ENCODE measurements around the gene MALL. TPM values are rescaled to one million over a fixed set of nuclear protein-coding genes. Genes with fewer than 3 reads are reported as not detected.

Gene MALL
- total and polyA plus RNA-seq, 9 of the 15 experiments (the other 6 are each of a cell fraction or from before 2014, with no cell fraction given) = 0.24 TPM; not detected in 8

- H3K27ac ChIP-seq (ENCODE audit: extremely low read depth, low read depth, low read length) = no peak overlapping the region
These were observed 24.8 kb upstream of the MALL start for GRCh38 chr2:110140401-110140800.

More at GRCh38 chr2:110140401-110140800, 24.8 kb upstream of the MALL start:
- in situ Hi-C loops (cut with MboI) (no loop called here), intact Hi-C loops (cut with micrococcal nuclease) (no loop called here)
- Histone ChIP-seq H4K20me1 (replicated peaks; ENCODE audit: control insufficient read depth, insufficient read depth, low read length) (no peaks in the 10 kb centered on the region), H3K9ac (ENCODE audit: insufficient read depth in 1 of 2, low read depth in 2 of 2, low read length in 2 of 2) (no peak overlapping the region), H3K4me2 (ENCODE audit: insufficient read depth, low read length) (no peak overlapping the region), H3K79me2 (ENCODE audit: control insufficient read depth, insufficient read depth, low read length) (no peaks in the 10 kb centered on the region), H3K27me3 (ENCODE audit: control insufficient read depth in 2 of 2, insufficient read depth in 2 of 2, low read length in 2 of 2) (peaks cover 0 to 3% of the 10 kb centered on the region in 2 experiments; a peak in 2 of 5 replicates), H3K4me3 (no peak overlapping the region), H3K36me3 (ENCODE audit: control insufficient read depth, insufficient read depth, low read length) (no peaks in the 10 kb centered on the region), H3K9me3 (replicated peaks; ENCODE audit: control insufficient read depth, insufficient read depth, low read depth, low read length) (no peaks in the 10 kb centered on the region), H3K9me1 (ENCODE audit: control insufficient read depth, insufficient read depth, low read length) (no peaks in the 10 kb centered on the region), H3K4me1 (replicated peaks in 1 of 2; ENCODE audit: control insufficient read depth in 2 of 2, insufficient read depth in 2 of 2, low read length in 2 of 2) (no peaks in the 10 kb centered on the region), H2AFZ (ENCODE audit: low read depth, low read length) (no peak overlapping the region)
- CTCF ChIA-PET (ENCODE audit: low intra/inter-chr PET ratio) = no interaction called here
- FAIRE-seq (no peak), DNase-seq (ENCODE audit: extremely low read depth in 1 of 4, low spot score in 3 of 4) (no peak), ATAC-seq (no peak)
- TF ChIP-seq, protein P1, sequence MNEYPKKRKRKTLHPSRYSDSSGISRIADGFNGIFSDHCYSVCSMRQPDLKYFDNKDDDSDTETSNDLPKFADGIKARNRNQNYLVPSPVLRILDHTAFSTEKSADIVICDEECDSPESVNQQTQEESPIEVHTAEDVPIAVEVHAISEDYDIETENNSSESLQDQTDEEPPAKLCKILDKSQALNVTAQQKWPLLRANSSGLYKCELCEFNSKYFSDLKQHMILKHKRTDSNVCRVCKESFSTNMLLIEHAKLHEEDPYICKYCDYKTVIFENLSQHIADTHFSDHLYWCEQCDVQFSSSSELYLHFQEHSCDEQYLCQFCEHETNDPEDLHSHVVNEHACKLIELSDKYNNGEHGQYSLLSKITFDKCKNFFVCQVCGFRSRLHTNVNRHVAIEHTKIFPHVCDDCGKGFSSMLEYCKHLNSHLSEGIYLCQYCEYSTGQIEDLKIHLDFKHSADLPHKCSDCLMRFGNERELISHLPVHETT (CRISPR knock-in tag; conservative IDR thresholded peaks at IDR 0.05 in 1 of 2, IDR thresholded peaks at IDR 0.05 in 1 of 2) = no peak
- TF ChIP-seq NR0B1 (IDR thresholded peaks at IDR 0.05; ENCODE audit: partially characterized antibody) = no peak
- BruUV-seq (replicated peaks) = no TSS peak
- WGBS (ENCODE audit: insufficient coverage, low coverage, missing lambda C conversion rate) = 0% methylated on average over 1 of the region's 1 CpG
- POLR2A ChIA-PET = interaction anchor here (0.6 to 0.7 kb wide), 2 partner anchors 27 to 433 kb away, joined by 3 read pairs; no protein-coding TSS in a partner anchor
